ENCODE results near the gene KLHL26.

KLHL26 gene

DNA sequence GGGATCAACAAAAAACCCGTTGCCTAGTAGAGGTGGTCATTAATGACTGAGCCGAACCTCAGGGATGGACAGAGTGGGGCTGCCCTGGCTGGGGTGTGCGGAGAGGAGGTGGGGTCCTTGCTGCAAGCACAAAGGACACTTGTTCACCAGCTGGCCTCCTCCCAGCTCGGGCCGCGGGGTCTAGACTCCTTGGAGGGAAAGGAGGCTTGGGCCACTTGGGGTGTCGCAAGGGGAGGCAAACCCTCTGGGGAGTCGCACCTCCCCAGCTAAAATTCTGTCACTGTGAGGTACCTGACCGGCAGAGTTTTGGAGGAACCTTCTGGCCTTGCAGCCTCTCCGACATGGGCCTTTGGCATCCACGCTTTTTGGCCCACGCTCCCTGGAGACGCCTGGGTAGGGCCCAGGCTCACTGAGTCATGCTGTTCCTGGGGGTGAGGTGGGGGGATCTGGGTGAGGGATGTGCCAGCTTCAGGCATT, 8.2 kb downstream of the KLHL26 start:
- in situ Hi-C loops (cut with HindIII; ENCODE audit: low sequenced_read_pairs): no loop called here

DNA sequence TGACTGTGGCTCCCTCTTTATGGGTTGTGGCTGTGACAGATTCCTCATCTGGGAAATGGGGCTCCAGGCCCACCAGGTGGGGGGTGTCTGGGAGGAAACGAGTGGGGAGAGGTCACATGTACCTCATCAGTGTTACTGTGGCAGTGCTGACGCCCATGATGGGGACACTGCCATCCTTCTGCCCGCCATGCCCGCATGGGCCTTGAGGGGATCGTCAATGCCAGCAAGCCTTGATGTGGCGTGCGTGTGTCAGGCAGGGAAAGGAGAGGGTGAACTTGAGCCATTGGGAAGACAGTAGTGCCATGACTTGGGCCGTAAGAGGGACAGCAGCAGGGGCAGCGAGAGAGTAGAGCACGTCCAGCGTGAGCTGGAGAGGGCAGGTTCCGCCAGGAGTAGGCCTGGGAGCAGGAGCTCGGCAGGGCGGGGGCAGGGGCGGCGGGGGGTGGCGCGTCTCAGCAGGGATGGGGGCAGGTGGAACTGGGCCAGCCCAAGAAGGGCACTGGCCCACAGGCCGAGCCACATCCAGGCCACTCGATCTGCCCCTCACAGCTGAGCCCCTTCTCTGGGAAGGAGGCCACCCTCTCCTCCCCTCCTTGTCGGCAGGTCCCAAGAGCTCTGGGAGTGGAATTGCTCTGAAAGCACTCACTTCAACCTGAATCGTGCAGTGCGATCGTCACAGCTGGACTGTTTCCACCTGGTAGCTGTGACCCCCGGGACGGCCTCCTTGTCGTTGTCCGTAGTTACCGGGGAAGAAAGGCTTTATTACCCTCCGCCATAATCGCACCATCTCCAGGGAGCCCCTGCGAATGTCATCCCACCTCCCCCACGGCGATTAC, 9.9 kb downstream of the KLHL26 start:
- in situ Hi-C loops (cut with HindIII; ENCODE audit: low sequenced_read_pairs): no loop called here

DNA sequence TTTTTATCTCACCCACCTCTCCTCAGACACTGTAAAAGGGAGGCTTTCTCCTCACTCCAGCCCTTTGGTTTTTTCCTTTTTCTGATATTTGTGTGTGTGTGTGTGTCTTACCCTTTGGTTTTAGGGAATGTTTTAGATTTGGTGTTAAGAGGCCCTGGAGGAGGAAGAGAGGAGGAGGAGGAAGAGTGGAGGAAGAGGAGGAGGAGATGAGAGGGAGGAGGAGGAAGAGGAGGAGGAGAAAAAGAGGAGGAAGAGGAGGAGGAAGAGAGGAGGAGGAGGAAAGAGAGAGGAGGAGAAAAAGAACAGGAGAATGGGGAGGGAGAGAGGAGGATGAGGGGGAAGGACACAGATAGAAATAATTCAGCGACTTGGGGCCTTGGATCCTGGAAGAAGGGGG, 10.5 kb downstream of the KLHL26 start:
- in situ Hi-C loops (cut with HindIII; ENCODE audit: low sequenced_read_pairs): no loop called here

DNA sequence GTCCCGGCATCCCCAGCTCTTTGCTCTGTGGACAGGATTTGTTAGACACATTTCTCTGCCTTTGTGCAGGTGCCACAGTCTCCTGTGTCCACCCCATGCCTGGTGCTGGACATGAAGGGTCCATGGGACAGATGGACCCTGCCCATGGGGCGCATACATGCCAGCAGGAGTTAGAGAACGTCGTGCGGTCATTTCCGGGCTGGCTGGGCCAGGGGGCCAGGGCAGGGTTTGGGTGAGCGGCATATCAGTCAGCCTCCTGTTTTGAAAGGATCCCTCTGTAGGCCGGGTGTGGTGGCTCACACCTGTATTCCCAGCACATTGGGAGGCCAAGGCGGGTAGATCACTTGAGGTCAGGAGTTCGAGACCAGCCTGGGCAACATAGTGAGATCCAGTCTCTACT, 11.0 kb downstream of the KLHL26 start:
- in situ Hi-C loops (cut with HindIII; ENCODE audit: low sequenced_read_pairs): no loop called here

DNA sequence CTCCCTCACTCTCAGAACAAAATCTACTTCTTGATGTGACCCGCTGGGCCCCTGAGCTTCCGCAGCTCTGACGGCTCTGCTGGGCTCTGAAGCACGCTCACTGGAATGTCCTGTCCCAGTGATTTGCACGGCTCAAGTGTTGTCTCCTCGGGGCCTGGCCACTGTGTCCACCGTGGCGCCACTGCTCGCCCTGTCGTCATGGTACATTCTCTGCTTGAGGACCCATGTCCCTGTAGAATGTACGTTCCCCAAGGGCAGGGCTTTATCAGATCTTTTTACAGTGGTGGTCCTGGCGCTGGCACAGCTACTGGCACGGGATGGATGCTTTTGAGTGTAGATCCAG, 12.1 kb downstream of the KLHL26 start:
- in situ Hi-C loops (cut with HindIII; ENCODE audit: low sequenced_read_pairs): no loop called here

DNA sequence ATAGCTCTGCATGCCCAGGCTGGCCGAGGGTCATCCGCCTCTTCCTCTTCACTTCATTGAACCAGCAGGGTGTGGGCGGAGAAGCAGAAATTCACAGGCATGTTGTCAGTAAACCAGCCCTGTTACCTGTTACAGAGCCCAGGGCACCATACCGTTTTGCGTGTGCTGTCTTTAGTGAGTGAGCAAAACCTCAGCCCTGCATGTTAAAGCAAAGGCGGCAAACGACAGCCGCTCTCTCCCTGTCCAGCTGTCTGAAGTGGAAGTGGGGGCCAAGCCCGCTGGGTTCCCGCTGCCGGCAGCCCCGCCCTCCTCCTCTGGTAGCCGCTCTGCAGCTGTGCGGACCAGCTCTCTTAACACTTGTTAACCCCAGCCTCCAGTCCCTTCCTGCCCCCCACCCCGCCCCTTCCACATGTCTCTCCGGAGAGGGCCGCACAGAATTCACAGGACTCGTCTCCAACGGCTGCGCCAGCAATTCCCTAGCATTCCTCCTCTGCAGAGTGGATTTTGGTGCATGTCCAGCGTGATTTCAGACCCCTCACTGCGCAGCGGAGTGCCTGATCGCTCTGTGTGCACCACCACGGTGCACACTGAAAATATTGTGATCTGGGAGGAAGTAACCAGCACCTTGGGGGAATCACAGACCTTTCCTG, 12.7 kb downstream of the KLHL26 start:
- in situ Hi-C loops (cut with HindIII; ENCODE audit: low sequenced_read_pairs): no loop called here

DNA sequence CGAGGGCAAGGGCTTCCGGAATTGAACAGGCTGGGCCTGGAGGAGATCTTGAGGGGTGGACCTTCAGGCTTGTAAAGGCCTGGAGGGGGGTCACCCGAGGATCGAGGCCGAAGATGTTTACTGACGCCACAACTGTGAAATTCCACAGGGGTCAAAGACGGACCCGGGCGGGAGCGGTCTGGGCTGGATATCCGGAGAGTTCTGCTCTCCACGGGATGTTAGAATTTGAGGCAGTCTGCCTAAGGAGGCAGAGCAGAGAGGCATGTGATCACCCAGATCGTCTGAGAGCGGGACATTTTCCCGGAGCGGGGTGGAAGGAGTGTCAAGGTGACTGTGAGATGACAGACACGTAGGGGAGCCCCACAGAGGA, 13.2 kb downstream of the KLHL26 start:
- in situ Hi-C loops (cut with HindIII; ENCODE audit: low sequenced_read_pairs): no loop called here

DNA sequence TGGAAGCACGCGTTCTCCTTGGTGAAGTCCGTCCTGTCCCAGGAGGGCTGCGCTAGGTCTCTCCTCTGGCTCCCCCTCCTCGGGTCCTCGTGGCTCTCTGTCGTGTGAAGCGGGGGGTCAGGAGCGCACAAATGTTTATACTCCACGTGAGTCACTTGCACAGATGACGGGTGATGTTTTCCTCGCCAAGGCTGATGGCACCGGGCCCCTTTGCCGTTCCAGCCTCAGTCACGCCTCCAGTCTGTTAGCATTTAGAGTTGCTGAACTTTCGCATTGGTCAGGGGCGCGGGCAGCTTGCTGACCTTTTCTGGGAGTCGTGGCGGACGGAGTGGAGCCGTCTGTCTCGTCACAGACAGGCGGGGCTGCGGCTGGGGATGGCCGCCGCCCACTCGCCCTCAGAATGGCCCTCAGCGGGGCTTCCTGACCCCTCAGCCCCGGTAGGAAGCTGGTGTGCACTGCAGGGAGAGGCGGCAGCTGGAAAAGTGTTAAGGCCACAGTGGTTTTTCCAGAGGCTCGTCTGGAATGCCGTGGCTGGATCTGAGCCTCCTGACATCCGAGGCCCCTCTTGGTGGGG, 13.7 kb downstream of the KLHL26 start:
- in situ Hi-C loops (cut with HindIII; ENCODE audit: low sequenced_read_pairs): no loop called here

DNA sequence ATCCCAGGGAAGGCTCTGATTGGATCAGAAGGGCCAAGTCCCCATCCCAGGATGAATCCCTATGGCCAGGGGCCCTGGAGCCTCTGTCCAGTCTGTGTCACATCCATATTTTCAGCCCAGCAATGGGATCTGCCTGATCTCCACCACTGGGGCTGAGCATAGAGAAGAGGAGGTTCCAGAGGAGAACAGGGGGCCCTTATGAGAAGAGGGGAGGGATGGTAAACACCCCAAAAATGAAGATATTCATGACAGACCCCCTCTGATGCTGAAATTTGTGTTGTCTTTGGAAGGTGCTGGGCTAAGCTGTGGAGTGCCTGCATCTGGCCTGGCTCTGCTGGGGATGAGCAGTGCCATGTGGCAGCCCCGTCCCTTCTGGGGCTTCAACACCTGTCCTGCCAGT, 14.5 kb downstream of the KLHL26 start:
- in situ Hi-C loops (cut with HindIII; ENCODE audit: low sequenced_read_pairs): no loop called here

DNA sequence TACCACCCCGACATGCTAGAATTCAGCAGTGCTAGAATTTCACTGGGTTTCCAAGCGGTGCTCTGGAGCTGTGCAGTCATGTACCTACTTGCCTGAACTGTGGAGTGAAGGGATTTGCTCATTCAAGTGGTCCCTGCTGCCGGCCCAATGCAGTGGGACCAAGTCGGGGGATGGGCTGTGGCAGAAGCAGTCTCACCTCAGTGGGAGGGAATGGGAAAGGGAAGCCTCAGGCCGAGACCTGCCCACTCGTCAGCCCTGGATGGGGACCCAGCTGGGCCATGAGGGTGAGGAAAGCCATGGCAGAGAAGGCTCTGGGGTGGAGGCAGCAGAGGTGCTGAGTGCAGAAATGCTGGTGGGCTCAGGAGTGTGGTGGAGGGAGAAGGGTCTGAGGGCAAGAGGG, 14.9 kb downstream of the KLHL26 start:
- in situ Hi-C loops (cut with HindIII; ENCODE audit: low sequenced_read_pairs): no loop called here

DNA sequence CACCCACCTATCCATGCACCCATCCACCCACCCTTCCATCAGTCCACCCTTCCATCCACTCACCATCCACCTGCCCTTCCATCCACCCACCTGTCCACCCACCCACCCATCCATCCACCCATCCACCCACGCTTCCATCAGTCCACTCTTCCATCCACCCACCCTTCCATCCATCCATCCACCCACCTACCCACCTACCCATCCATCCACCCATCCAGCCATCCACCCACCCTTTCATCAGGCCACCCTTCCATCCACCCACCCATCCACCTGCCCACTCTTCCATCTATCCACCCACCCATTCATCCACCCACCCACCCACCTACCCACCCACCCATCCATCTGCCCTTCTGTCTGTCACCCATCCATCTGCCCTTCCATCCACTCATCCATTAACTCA, 17.0 kb downstream of the KLHL26 start:
- in situ Hi-C loops (cut with HindIII; ENCODE audit: low sequenced_read_pairs): no loop called here

DNA sequence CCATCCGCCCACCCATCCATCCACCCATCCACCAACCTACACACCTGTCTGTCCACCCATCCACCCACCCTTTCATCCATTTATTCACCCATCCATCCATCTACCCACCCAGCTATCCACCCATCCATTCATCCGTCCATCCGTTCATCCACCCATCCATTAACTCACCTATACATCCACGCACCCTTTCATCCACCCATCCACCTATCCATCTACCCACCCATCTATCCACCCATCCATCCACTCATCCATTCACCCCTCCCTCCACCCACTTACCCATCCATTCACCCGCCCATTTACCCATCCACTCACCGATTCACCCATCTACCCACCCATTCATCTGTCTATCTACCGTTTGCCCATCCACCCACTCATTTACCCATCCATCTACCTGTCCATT, 17.6 kb downstream of the KLHL26 start:
- in situ Hi-C loops (cut with HindIII; ENCODE audit: low sequenced_read_pairs): no loop called here

DNA sequence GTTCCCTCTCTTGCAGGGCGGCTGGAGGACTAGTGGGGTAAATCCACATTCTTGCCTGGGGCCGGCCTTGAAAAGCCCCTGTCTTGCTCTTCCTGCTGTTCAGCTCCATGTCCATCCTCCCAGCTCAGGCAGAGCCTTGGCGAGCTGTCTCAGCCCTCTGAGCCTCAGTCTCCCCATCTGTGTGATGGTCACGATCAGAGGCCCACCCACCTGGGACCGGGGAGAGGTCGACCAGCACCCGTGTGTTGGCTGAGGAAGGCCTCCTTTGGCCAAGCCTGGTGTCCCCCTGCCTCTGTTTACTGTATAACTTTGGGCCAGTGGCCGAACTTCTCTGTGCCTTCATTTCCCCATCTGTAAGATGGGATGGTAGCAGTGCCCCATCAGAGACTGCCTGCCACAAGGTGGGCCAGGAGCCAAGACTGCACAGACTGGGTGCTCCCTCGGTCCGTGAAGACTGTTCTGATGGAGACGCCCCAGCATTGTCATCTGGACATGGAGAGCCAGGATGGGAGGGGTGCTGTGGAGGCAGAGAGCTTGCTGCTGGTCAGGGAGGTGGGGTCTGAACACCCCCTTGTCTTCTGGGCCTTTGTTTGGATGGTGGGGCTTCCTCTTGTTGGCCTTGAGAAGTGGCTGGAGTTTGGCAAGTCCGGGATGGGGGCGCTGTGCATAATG, 18.5 kb downstream of the KLHL26 start:
- in situ Hi-C loops (cut with HindIII; ENCODE audit: low sequenced_read_pairs): no loop called here

DNA sequence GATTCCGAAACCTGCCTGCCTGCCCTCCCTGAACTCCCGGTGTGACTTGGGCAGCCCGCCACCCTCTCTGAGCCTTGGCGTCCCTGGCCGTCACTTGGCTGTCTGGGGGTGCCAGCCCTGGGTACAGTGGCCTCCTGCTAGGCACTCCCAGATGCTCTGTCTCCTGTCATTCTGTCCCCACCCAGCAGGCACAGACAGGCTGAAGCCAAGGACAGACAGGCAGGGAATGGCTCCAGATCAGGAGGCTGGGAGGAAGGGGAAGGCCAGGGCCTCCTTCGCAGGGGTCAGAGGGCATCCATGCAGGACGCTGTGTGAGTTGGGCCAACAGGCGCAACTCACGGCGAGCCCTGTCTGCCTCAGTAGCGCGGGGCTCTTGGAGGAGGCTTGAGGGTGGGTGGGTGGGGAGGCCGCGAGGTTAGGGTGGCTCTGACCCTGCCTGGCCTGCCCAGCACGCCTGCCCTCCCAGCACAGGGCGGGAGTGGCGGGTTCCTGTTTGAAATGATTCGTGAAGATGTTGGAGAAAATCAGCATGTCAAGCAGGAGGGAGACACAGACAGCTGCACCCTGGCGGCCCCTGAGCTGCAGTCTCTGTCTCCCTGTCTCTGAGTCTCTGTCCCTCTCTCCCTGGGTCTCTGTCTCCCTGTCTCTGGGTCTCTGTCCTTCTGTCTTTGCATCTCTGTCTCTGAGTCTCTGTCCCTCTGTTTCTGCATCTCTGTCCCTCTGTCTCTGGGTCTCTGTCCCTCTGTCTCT, 19.7 kb downstream of the KLHL26 start:
- in situ Hi-C loops (cut with HindIII; ENCODE audit: low sequenced_read_pairs): no loop called here

DNA sequence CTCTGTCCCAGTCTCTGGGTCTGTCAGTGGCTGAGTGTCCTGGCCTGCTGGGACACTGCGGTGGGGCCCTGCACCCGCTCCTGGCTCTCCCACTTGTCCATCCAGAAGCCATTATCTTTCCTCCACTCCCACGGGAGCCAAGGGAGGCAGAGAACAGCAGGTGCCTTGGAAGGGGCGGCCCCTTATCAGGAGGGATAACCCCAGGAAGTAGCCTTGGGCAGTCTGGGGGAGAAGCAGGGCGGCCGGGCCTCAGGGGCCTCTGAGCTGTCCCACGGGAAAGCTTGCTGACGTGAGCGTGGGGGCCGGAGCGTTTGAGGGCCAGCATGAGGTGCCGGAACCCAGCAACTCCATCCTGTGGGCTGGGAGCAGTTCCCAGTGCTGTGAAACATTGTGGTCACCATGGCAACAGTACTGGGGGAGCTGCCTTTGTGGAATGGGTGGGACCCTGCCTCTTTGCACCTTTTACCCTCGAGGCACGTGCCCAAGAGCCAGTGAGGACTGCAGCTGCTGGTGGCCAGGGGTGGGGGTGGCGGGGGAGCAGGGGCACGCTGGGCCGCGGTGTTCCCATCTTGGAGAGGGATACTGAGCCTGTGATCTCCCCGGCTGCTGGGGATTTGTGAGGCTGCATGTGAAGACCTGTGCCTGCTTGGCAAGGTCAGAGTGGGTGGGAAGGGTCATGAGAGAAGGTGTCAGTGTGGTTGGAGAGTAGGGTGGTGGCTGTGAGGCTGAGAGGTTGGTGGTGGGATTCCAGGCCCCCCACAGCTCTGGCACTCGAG, 20.9 kb downstream of the KLHL26 start:
- in situ Hi-C loops (cut with HindIII; ENCODE audit: low sequenced_read_pairs): no loop called here

DNA sequence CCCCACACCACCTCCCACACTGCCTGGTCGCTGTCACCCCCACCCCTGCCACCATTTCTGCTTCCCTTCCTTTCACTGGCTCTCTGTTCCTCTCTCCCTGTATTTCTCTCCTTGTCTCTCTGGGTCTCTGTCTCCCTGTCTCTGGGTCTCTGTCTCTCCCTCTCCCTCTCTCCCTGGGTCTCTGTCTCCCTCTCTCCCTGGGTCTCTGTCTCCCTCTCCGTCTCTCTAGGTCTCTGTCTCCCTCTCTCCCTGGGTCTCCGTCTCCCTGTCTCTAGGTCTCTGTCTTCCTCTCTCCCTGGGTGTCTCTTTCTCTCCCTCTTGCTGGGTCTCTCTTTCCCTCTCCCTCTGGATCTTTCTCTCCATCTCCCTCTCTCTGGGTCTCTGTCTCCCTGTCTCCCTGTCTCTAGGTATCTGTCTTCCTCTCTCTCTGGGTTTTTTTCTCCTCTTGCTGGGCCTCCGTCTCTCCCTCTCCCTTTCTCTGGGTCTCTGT, 21.6 kb downstream of the KLHL26 start:
- in situ Hi-C loops (cut with HindIII; ENCODE audit: low sequenced_read_pairs): no loop called here

DNA sequence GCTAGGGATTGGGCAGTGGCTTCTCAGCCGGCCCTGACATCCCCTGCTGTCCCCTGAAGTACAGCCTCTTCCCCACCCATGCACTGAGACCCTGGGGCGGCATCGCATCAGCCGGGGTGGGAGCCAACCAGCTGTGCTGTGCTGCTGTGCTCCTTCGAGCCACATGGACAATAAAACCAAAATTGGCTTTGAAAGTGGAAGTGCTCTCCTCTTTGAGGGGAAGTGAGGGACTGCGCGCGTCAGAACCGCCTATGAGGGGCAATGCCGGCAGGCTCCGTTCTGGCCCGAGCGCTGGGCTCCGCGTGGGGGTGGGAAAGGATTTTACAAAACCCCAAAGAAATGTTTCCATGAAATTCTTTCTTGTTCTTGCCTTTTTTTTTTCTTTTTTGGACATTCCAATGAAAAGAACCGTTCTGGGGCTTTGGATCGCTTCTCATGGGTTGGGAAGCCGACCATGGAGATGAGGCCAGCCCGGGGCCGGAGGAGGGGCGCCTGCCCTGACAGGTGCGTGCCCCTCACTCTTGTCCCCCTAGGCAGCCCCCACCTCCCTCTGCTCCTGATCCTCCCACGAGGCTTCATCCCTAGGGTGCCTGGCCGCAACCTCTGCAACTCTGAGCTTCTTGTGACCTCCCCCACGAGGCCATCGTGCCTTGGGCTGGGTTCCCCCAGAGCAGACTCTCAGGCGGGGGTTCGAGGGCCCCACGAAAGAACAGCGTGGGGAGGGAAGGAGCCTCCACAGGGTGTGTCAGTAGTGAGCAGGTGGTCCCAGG, 22.6 kb downstream of the KLHL26 start:
- in situ Hi-C loops (cut with HindIII; ENCODE audit: low sequenced_read_pairs): no loop called here

DNA sequence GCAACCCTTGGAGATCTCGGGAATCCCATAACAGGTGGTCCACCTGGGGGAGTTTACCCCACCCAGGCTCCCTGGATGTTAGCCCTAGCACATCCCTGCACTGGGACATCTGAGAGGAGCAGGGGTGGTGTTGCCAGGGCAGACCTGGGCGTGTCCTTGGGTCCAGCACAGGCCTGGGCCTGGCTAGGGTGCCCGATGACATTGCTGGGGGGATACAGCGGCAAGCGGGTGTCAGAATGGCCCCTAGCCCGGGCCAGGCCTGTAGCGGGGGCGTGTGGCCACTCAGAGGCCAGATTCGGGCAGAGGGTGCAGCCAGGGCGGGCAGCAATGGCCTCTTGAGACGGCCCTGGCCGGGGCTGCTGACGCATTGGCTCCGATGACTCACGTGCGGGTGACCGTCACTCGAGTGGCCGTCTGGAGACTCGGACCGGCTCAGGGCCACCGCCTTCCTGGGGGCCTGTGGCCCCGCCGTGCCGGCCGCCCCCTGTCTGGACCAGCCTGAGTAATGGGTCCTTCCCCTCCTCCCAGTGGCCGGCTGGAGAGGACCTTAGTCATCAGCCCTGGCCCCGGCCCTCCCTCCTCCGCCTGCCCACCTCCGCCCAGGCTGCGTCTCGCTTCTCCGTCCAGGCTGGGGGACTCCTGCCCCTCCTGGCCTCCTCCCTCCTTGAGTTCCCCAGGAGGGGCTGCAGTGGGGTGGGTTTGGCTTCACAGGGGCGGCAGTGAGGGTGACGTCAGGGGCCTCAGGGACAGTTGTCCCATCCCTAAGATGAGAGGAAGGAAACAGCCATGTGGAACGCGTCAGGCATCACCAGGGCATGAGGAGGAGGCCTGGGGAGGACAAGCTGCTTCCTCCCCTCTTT, 23.5 kb downstream of the KLHL26 start:
- in situ Hi-C loops (cut with HindIII; ENCODE audit: low sequenced_read_pairs): no loop called here
